Panc1 (cell line): ENCODE data around the gene EIPR1. TPM values are rescaled to one million over a fixed set of nuclear protein-coding genes. Genes with fewer than 3 reads are reported as not detected.

Experiments used
- ATAC-seq: fragments of 200-7000 bp; cut with Tn5 transposase; 2 replicates; pipeline ENCODE4 v1.9.1; 2020; ENCODE audit warnings: mild to moderate bottlenecking, moderate library complexity
- BruUV-seq: library from RNA; stranded (reverse); fragments of 400-500 nt; replicated peaks from 2 replicates; lab custom pipeline; 2021; lab: Mats Ljungman, UMichigan
- CTCF ChIA-PET: fragments of 300-600 bp; sonication (Branson Sonifier 250); formaldehyde crosslinking; loops from one replicate; lab custom pipeline; 2022; ENCODE audit warnings: antibody characterized with exemption; lab: Charles Lee
- POLR2A ChIA-PET: fragments of 300-600 bp; sonication (Branson Sonifier 250); formaldehyde crosslinking; loops from one replicate; lab custom pipeline; 2022; ENCODE audit warnings: antibody characterized with exemption; lab: Charles Lee
- DNase-seq: peaks from one replicate; pipeline ENCODE4 v3.0.0-alpha.2; 2010; ENCODE audit warnings: low read depth, low spot score
- H3K27ac ChIP-seq: 2 replicates; pipeline ENCODE4 v1.5.1; 2011; ENCODE audit warnings: mild to moderate bottlenecking, low read length, inconsistent platforms
- H3K27me3 ChIP-seq: fragments of 200-500 bp; sonication (Bioruptor generic); 2 replicates; pipeline ENCODE4 v1.6.0; 2014; ENCODE audit warnings: low read length, inconsistent platforms; ENCODE audit not compliant: control insufficient read depth, insufficient read depth
- H3K36me3 ChIP-seq: fragments of 200-500 bp; sonication (Bioruptor generic); 2 replicates; pipeline ENCODE4 v1.5.1; 2014; ENCODE audit warnings: inconsistent platforms, mild to moderate bottlenecking, low read length, moderate library complexity; ENCODE audit not compliant: control insufficient read depth, insufficient read depth
- H3K4me1 ChIP-seq: 2 replicates; pipeline ENCODE4 v1.5.1; 2011; ENCODE audit warnings: inconsistent platforms, mild to moderate bottlenecking, low read length, moderate library complexity; ENCODE audit not compliant: control insufficient read depth, insufficient read depth
- H3K4me3 ChIP-seq, 2 experiments: 2 replicates each; pipeline ENCODE4 v1.5.1; 2011 to 2012; ENCODE audit warnings: low read depth in 2 of 2, low read length in 2 of 2, mild to moderate bottlenecking in 2 of 2, inconsistent platforms in 1 of 2, moderate library complexity in 1 of 2
- H3K9me3 ChIP-seq: fragments of 200-500 bp; sonication (Bioruptor generic); 2 replicates; pipeline ENCODE4 v1.5.1; 2014; ENCODE audit warnings: low read depth, mild to moderate bottlenecking, inconsistent platforms, low read length, moderate library complexity; ENCODE audit not compliant: control insufficient read depth, insufficient read depth
- POLR2AphosphoS5 ChIP-seq: IDR thresholded peaks from 2 replicates; pipeline ENCODE4 v1.6.1; 2012; ENCODE audit warnings: mild to moderate bottlenecking, low read depth, low read length, moderate library complexity
- SIN3A ChIP-seq: IDR thresholded peaks from 2 replicates; pipeline ENCODE4 v1.6.1; 2012; ENCODE audit warnings: low read depth, mild to moderate bottlenecking, low read length, moderate library complexity, borderline replicate concordance; ENCODE audit not compliant: insufficient read depth
- TCF7L2 ChIP-seq: IDR thresholded peaks from 2 replicates; pipeline ENCODE4 v1.6.1; 2011; ENCODE audit warnings: mild to moderate bottlenecking, low read depth, low read length, inconsistent platforms
- in situ Hi-C: cut with HindIII; loops from 2 replicates; pipeline ENCODE4 v1.10.0; 2016; ENCODE audit warnings: low sequenced_read_pairs, low pct_unique_long_range_greater_than_20kb
- intact Hi-C: fragments of 100-400 bp; cut with micrococcal nuclease; formaldehyde crosslinking; loops from one replicate; pipeline ENCODE4 v1.10.0; 2022; ENCODE audit not compliant: unreplicated experiment
- total RNA-seq: library from RNA; stranded (reverse); gene quantifications from one replicate; pipeline ENCODE4 v1.2.1, GENCODE V29; 2021; ENCODE audit not compliant: unreplicated experiment
- TF ChIP-seq, protein P1 (sequence below), 2 experiments: IDR thresholded peaks; 2 replicates each; pipeline ENCODE4 v1.6.1; 2011 to 2012; ENCODE audit warnings: low read depth in 2 of 2, control low read depth in 1 of 2, low read length in 1 of 2, mild to moderate bottlenecking in 1 of 2, moderate library complexity in 1 of 2; ENCODE audit not compliant: insufficient read depth in 1 of 2
- TF ChIP-seq, protein P2 (sequence below): fragments of 450-650 bp; IDR thresholded peaks from 2 replicates; pipeline ENCODE4 v1.5.1; 2017; ENCODE audit warnings: mild to moderate bottlenecking

EIPR1 gene
- total RNA-seq, 1 experiment from 2014 or later, result 26.7 TPM

DNA sequence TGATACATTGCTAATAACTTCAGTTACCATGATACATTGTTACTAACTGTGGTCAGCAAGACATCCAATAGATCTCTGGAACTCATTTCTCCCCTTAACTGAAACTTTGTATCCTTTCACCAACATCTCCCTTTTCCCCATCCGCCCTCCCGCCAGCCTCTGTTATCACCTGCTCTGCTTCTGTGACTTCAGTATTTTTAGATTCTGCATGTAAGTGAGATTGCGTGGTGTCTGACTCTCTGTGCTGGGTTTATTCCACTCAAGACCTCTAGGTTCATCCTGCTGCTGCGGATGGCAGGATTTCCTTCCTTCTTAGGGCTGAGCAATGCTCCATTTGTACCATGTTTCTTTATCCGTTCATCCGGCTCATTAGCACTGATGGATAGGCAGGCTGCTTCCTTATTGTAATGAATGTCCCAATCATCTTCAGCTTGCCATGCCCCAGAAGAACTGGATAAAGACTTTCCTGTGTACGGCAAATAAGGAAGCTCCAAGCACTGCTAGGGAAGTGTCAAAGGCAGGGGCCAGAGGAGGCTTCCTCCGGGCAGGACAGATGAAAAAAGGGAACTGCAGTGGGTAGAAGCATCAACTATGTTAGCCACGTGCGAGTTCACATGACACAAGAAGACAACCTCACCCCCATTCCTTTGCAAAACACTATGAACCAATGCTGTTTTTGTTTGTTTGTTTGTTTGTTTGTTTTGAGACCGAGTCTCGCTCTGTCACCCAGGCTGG, 113.4 kb downstream of the EIPR1 start:
- H3K4me1 ChIP-seq, result no peaks in the 10 kb centered on the region
- H3K36me3 ChIP-seq, result no peaks in the 10 kb centered on the region
- intact Hi-C loops (no loop called here), in situ Hi-C loops (no loop called here)
- no peak for ATAC-seq
- CTCF ChIA-PET, result no interaction called here
- no peaks in the 10 kb centered on the region for H3K27me3 ChIP-seq
- no peak for DNase-seq
- no peak overlapping the region for H3K27ac ChIP-seq
- TF ChIP-seq, protein P1, sequence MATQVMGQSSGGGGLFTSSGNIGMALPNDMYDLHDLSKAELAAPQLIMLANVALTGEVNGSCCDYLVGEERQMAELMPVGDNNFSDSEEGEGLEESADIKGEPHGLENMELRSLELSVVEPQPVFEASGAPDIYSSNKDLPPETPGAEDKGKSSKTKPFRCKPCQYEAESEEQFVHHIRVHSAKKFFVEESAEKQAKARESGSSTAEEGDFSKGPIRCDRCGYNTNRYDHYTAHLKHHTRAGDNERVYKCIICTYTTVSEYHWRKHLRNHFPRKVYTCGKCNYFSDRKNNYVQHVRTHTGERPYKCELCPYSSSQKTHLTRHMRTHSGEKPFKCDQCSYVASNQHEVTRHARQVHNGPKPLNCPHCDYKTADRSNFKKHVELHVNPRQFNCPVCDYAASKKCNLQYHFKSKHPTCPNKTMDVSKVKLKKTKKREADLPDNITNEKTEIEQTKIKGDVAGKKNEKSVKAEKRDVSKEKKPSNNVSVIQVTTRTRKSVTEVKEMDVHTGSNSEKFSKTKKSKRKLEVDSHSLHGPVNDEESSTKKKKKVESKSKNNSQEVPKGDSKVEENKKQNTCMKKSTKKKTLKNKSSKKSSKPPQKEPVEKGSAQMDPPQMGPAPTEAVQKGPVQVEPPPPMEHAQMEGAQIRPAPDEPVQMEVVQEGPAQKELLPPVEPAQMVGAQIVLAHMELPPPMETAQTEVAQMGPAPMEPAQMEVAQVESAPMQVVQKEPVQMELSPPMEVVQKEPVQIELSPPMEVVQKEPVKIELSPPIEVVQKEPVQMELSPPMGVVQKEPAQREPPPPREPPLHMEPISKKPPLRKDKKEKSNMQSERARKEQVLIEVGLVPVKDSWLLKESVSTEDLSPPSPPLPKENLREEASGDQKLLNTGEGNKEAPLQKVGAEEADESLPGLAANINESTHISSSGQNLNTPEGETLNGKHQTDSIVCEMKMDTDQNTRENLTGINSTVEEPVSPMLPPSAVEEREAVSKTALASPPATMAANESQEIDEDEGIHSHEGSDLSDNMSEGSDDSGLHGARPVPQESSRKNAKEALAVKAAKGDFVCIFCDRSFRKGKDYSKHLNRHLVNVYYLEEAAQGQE (IDR thresholded peaks at IDR 0.05; ENCODE audit: insufficient read depth in 1 of 2, low read depth in 2 of 2, low read length in 1 of 2), result no peak
- TF ChIP-seq SIN3A (no peak), TCF7L2 (no peak), POLR2AphosphoS5 (no peak)
- TF ChIP-seq, protein P2, sequence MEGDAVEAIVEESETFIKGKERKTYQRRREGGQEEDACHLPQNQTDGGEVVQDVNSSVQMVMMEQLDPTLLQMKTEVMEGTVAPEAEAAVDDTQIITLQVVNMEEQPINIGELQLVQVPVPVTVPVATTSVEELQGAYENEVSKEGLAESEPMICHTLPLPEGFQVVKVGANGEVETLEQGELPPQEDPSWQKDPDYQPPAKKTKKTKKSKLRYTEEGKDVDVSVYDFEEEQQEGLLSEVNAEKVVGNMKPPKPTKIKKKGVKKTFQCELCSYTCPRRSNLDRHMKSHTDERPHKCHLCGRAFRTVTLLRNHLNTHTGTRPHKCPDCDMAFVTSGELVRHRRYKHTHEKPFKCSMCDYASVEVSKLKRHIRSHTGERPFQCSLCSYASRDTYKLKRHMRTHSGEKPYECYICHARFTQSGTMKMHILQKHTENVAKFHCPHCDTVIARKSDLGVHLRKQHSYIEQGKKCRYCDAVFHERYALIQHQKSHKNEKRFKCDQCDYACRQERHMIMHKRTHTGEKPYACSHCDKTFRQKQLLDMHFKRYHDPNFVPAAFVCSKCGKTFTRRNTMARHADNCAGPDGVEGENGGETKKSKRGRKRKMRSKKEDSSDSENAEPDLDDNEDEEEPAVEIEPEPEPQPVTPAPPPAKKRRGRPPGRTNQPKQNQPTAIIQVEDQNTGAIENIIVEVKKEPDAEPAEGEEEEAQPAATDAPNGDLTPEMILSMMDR, result no peak
- no peak overlapping the region for H3K4me3 ChIP-seq
- POLR2A ChIA-PET, result no interaction called here
- no peaks in the 10 kb centered on the region for H3K9me3 ChIP-seq
- no TSS peak for BruUV-seq

DNA sequence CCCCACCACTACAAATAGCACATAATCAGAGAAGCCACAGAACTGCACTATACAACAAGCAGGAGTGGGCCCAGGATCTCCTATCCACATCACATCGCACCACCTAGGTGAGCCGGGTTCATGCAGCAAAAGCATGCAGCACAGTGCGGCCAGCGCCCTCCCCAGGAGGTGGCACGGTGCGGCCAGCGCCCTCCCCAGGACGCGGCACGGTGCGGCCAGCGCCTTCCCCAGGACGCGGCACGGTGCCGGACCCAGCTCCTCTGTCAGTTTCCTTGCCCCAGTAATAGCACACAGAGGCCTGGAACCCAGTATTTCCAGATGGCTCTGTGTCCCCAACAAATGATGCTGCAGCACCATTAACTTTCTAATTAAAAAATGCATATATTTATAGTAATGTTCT, 114.1 kb downstream of the EIPR1 start:
- TF ChIP-seq POLR2AphosphoS5 (no peak), SIN3A (no peak), TCF7L2 (no peak)
- TF ChIP-seq, protein P2, result no peak
- TF ChIP-seq, protein P1 (IDR thresholded peaks at IDR 0.05; ENCODE audit: insufficient read depth in 1 of 2, low read depth in 2 of 2, low read length in 1 of 2), result no peak
- in situ Hi-C loops, result no loop called here
- DNase-seq (no peak), ATAC-seq (no peak)
- Histone ChIP-seq H3K4me1 (no peaks in the 10 kb centered on the region), H3K9me3 (no peaks in the 10 kb centered on the region), H3K27ac (no peak overlapping the region), H3K27me3 (no peaks in the 10 kb centered on the region), H3K36me3 (no peaks in the 10 kb centered on the region), H3K4me3 (no peak overlapping the region)
- POLR2A ChIA-PET, result no interaction called here
- intact Hi-C loops, result no loop called here
- CTCF ChIA-PET, result no interaction called here
- no TSS peak for BruUV-seq
